H1 (cell line): ENCODE measurements around the gene RRAD. TPM values are rescaled to one million over a fixed set of nuclear protein-coding genes. Genes with fewer than 3 reads are reported as not detected.

ENCODE experiments used
- CTCF ChIA-PET: fragments of 300-600 bp; sonication (Branson Sonifier 250); formaldehyde crosslinking; loops from one replicate; lab custom pipeline; 2021; ENCODE audit not compliant: partially characterized antibody; lab: Charles Lee
- POLR2A ChIA-PET: fragments of 300-600 bp; sonication (Branson Sonifier 250); formaldehyde crosslinking; loops from one replicate; lab custom pipeline; 2021; ENCODE audit warnings: inconsistent platforms; ENCODE audit not compliant: partially characterized antibody; lab: Charles Lee
- DNase-seq, 2 experiments: peaks; one replicate each; pipeline versions ENCODE4 v3.0.0 to v3.0.0-alpha.2; 2010 to 2022; ENCODE audit warnings: low spot score in 2 of 2, low read depth in 1 of 2, mixed read lengths in 1 of 2
- FAIRE-seq: peaks from 2 replicates; lab custom pipeline; 2011; peaks lifted over from hg19 to GRCh38; lab: Jason Lieb, UNC
- H2AFZ ChIP-seq: 2 replicates; pipeline ENCODE4 v1.8.1; 2012; ENCODE audit warnings: low read length, inconsistent platforms
- H2AK5ac ChIP-seq: 2 replicates; pipeline ENCODE4 v1.6.1; 2013; ENCODE audit warnings: low read depth, low read length
- H2BK120ac ChIP-seq: replicated peaks from 2 replicates; pipeline ENCODE3; 2013; ENCODE audit warnings: low read depth, low read length, inconsistent platforms
- H2BK12ac ChIP-seq: 2 replicates; pipeline ENCODE4 v1.6.1; 2013; ENCODE audit warnings: low read depth, low read length
- H2BK15ac ChIP-seq: 2 replicates; pipeline ENCODE4 v1.6.1; 2013; ENCODE audit warnings: low read length
- H2BK20ac ChIP-seq: 2 replicates; pipeline ENCODE4 v1.6.1; 2013; ENCODE audit warnings: low read length
- H2BK5ac ChIP-seq: 2 replicates; pipeline ENCODE4 v1.6.1; 2013; ENCODE audit warnings: low read depth, low read length
- H3K14ac ChIP-seq: 2 replicates; pipeline ENCODE4 v1.6.1; 2013; ENCODE audit warnings: inconsistent platforms; ENCODE audit not compliant: insufficient read length
- H3K18ac ChIP-seq: 2 replicates; pipeline ENCODE4 v1.6.1; 2013; ENCODE audit warnings: low read length; ENCODE audit errors: extremely low read depth
- H3K23ac ChIP-seq: 2 replicates; pipeline ENCODE4 v1.6.1; 2013; ENCODE audit warnings: inconsistent platforms; ENCODE audit not compliant: insufficient read length
- H3K23me2 ChIP-seq: 2 replicates; pipeline ENCODE4 v1.6.1; 2013; ENCODE audit warnings: low read depth, low read length
- H3K27ac ChIP-seq: 2 replicates; pipeline ENCODE4 v1.6.1; 2011; ENCODE audit warnings: low read depth, low read length, inconsistent platforms
- H3K27me3 ChIP-seq, 4 experiments: replicated peaks in 1 of 4; 1 replicate in 1 of 4; 2 replicates in 3 of 4; pipeline versions ENCODE4 v1.6.1 to v1.8.1; 2011 to 2013; ENCODE audit warnings: low read length in 3 of 4, mild to moderate bottlenecking in 3 of 4, inconsistent platforms in 2 of 4, mixed read lengths in 2 of 4, moderate library complexity in 1 of 4; ENCODE audit not compliant: control insufficient read depth in 3 of 4, insufficient read depth in 3 of 4; ENCODE audit errors: extremely low read depth in 1 of 4
- H3K36me3 ChIP-seq, 4 experiments: 2 replicates each; pipeline versions ENCODE4 v1.6.1 to v1.8.1; 2011 to 2013; ENCODE audit warnings: mild to moderate bottlenecking in 4 of 4, low read length in 3 of 4, moderate library complexity in 2 of 4, control low read depth in 1 of 4, inconsistent platforms in 1 of 4; ENCODE audit not compliant: insufficient read depth in 4 of 4, control insufficient read depth in 2 of 4
- H3K4ac ChIP-seq: replicated peaks from 2 replicates; pipeline ENCODE3; 2013; ENCODE audit warnings: low read length, low read depth, mixed read lengths, inconsistent platforms; ENCODE audit not compliant: insufficient read length
- H3K4me1 ChIP-seq, 4 experiments: replicated peaks in 1 of 4; 1 replicate in 1 of 4; 2 replicates in 3 of 4; pipeline versions ENCODE4 v1.6.1 to v1.8.1; 2011 to 2013; ENCODE audit warnings: low read length in 3 of 4, inconsistent platforms in 2 of 4, mixed read lengths in 1 of 4; ENCODE audit not compliant: insufficient read depth in 4 of 4, control insufficient read depth in 3 of 4
- H3K4me2 ChIP-seq, 2 experiments: 2 replicates each; pipeline versions ENCODE4 v1.6.1 to v1.8.1; 2011 to 2013; ENCODE audit warnings: low read depth in 2 of 2, low read length in 2 of 2, control low read depth in 1 of 2, inconsistent platforms in 1 of 2, mild to moderate bottlenecking in 1 of 2; ENCODE audit not compliant: insufficient read depth in 1 of 2
- H3K4me3 ChIP-seq, 4 experiments: fragments of 200-600, 300-600 bp in 1 of 4; sonication (generic), shearing (Covaris generic), sonication (Bioruptor Twin) in 1 of 4; 2 replicates each; pipeline versions ENCODE4 v1.5.1 to v1.8.1; 2011 to 2016; ENCODE audit warnings: low read length in 4 of 4, low read depth in 3 of 4, control low read depth in 2 of 4, inconsistent platforms in 2 of 4, mild to moderate bottlenecking in 2 of 4, mixed read lengths in 1 of 4, moderate library complexity in 1 of 4; ENCODE audit not compliant: insufficient read depth in 2 of 4; ENCODE audit errors: extremely low read depth in 1 of 4
- H3K56ac ChIP-seq: replicated peaks from 2 replicates; pipeline ENCODE3; 2013; ENCODE audit warnings: low read depth, mild to moderate bottlenecking, mixed read lengths, low read length, inconsistent platforms; ENCODE audit not compliant: insufficient read length
- H3K79me1 ChIP-seq: 2 replicates; pipeline ENCODE4 v1.6.1; 2013; ENCODE audit warnings: low read depth, low read length, control low read depth
- H3K79me2 ChIP-seq, 2 experiments: 2 replicates each; pipeline versions ENCODE4 v1.6.1 to v1.8.1; 2012 to 2013; ENCODE audit warnings: low read length in 2 of 2, mild to moderate bottlenecking in 2 of 2, inconsistent platforms in 1 of 2; ENCODE audit not compliant: insufficient read depth in 2 of 2, control insufficient read depth in 1 of 2
- H3K9ac ChIP-seq, 4 experiments: replicated peaks in 1 of 4; 1 replicate in 1 of 4; 2 replicates in 3 of 4; pipeline versions ENCODE4 v1.6.1 to v1.8.1; 2011 to 2013; ENCODE audit warnings: low read depth in 3 of 4, low read length in 3 of 4, control low read depth in 2 of 4, mild to moderate bottlenecking in 2 of 4, moderate library complexity in 2 of 4, inconsistent platforms in 1 of 4; ENCODE audit errors: extremely low read depth in 1 of 4
- H3K9me3 ChIP-seq, 2 experiments: 2 replicates each; pipeline versions ENCODE4 v1.6.1 to v1.8.1; 2012 to 2013; ENCODE audit warnings: mild to moderate bottlenecking in 2 of 2, moderate library complexity in 2 of 2, control low read depth in 1 of 2, inconsistent platforms in 1 of 2, low read depth in 1 of 2, low read length in 1 of 2, mixed read lengths in 1 of 2; ENCODE audit not compliant: insufficient read depth in 2 of 2
- H4K20me1 ChIP-seq, 2 experiments: replicated peaks in 1 of 2; 2 replicates each; pipeline versions ENCODE3 to v1.8.1; 2011 to 2013; ENCODE audit warnings: inconsistent platforms in 2 of 2, low read length in 2 of 2, mild to moderate bottlenecking in 1 of 2; ENCODE audit not compliant: insufficient read depth in 2 of 2, control insufficient read depth in 1 of 2
- H4K5ac ChIP-seq: 2 replicates; pipeline ENCODE4 v1.6.1; 2013; ENCODE audit warnings: low read length, low read depth, mixed read lengths, inconsistent platforms; ENCODE audit not compliant: insufficient read length
- H4K8ac ChIP-seq: 2 replicates; pipeline ENCODE4 v1.8.0; 2013; ENCODE audit warnings: mild to moderate bottlenecking, moderate library complexity, low read length, inconsistent platforms; ENCODE audit not compliant: insufficient read depth; ENCODE audit errors: extremely low read depth
- H4K91ac ChIP-seq: replicated peaks from 2 replicates; pipeline ENCODE3; 2013; ENCODE audit warnings: low read length, mixed read lengths, inconsistent platforms; ENCODE audit not compliant: insufficient read length
- ASH2L ChIP-seq: fragments of 200-600, 300-600 bp; sonication (generic); IDR thresholded peaks from one replicate; pipeline ENCODE4 v1.7.1; 2017; ENCODE audit warnings: low read length
- BCL11A ChIP-seq, 2 experiments: IDR thresholded peaks; one replicate each; pipeline ENCODE4 v1.6.1; 2011; ENCODE audit warnings: low read depth in 2 of 2, low read length in 2 of 2, mild to moderate bottlenecking in 2 of 2
- E2F6 ChIP-seq: IDR thresholded peaks from 2 replicates; pipeline ENCODE4 v1.6.1; 2012; ENCODE audit warnings: inconsistent platforms
- HDAC6 ChIP-seq: IDR thresholded peaks from one replicate; pipeline ENCODE4 v1.7.1; 2012; ENCODE audit warnings: low read depth, mild to moderate bottlenecking, inconsistent platforms, low read length, moderate library complexity
- KDM5A ChIP-seq: fragments of 200-600 bp; IDR thresholded peaks from 2 replicates; pipeline ENCODE4 v1.7.1; 2012; ENCODE audit warnings: mild to moderate bottlenecking, low read length, inconsistent platforms, mixed read lengths
- NRF1 ChIP-seq: IDR thresholded peaks from 2 replicates; pipeline ENCODE4 v1.6.1; 2011; ENCODE audit warnings: mild to moderate bottlenecking, low read depth, low read length, improper control_type of control experiment
- PHF8 ChIP-seq: fragments of 200-600 bp; sonication (generic); conservative IDR thresholded peaks from 2 replicates; pipeline ENCODE4 v1.7.1; 2012; ENCODE audit warnings: low read depth, mild to moderate bottlenecking, inconsistent platforms, low read length, moderate library complexity
- POLR2AphosphoS5 ChIP-seq: IDR thresholded peaks from 2 replicates; pipeline ENCODE4 v1.6.1; 2011; ENCODE audit warnings: low read depth, low read length
- POU5F1 ChIP-seq: IDR thresholded peaks from 2 replicates; pipeline ENCODE4 v1.6.1; 2011; ENCODE audit warnings: low read depth, mild to moderate bottlenecking, low read length, moderate library complexity
- RXRA ChIP-seq: IDR thresholded peaks from 2 replicates; pipeline ENCODE4 v1.6.1; 2011; ENCODE audit warnings: low read depth, mild to moderate bottlenecking, low read length, moderate library complexity; ENCODE audit not compliant: insufficient read depth
- SAP30 ChIP-seq: fragments of 300-600 bp; sonication (generic); IDR thresholded peaks from 2 replicates; pipeline ENCODE4 v1.7.1; 2012; ENCODE audit warnings: low read length, moderate library complexity, mild to moderate bottlenecking, inconsistent platforms; ENCODE audit not compliant: insufficient read depth, insufficient replicate concordance
- SIRT6 ChIP-seq: IDR thresholded peaks from one replicate; pipeline ENCODE4 v1.7.1; 2012; ENCODE audit warnings: low read length, inconsistent platforms
- SP2 ChIP-seq: IDR thresholded peaks from 2 replicates; pipeline ENCODE4 v1.6.1; 2012; ENCODE audit warnings: mild to moderate bottlenecking, low read length, inconsistent platforms
- WGBS, 2 experiments: shearing (Covaris generic) in 1 of 2; methylation state at CpG; one replicate each; pipeline versions ENCODE4 v1.1.6 to v1.1.7; 2013 to 2015; ENCODE audit warnings: low lambda C conversion rate in 2 of 2, mixed read lengths in 2 of 2, inconsistent platforms in 1 of 2, low coverage in 1 of 2, missing lambda C conversion rate in 1 of 2; ENCODE audit not compliant: insufficient replicate concordance in 2 of 2, insufficient coverage in 1 of 2, insufficient read length in 1 of 2; ENCODE audit errors: extremely low coverage in 1 of 2, missing lambda C conversion rate in 1 of 2; 5-methylcytosine and 5-hydroxymethylcytosine counted together
- polyA plus RNA-seq, 7 experiments: library from polyadenylated mRNA; depleted of rRNA in 3 of 7; stranded (reverse) in 5 of 7; unstranded in 2 of 7; fragments of >200 nt in 5 of 7; fragments of 200-250 nt in 2 of 7; gene quantifications; 1 replicate in 5 of 7; 2 replicates in 1 of 7; 4 replicates in 1 of 7; pipeline versions ENCODE4 v1.2.1 to v1.2.3, GENCODE V29; 2011 to 2013; ENCODE audit warnings: missing spikeins in 2 of 7, mixed read lengths in 2 of 7
- total RNA-seq: library from RNA; stranded (reverse); fragmentation: NEBNext Ultra II Directional; extraction: Animal tissue kit (Norgen Biotek cat#: 25700); gene quantifications from 2 replicates; pipeline ENCODE4 v1.2.1, GENCODE V29; 2021

Gene RRAD
- total and polyA plus RNA-seq, 2 of the 8 experiments (the other 6 are each of a cell fraction or from before 2014, with no cell fraction given) = 0.17 TPM; not detected in 1

GRCh38 chr16:66937725-66938337, 12.5 kb upstream of the RRAD start:
- H3K79me2 ChIP-seq = no peaks in the 10 kb centered on the region; a peak in 1 of 4 replicates
- 88% methylated on average over 10 of the region's 10 CpGs; no CpG with 5 or more reads in 1 of the 2 experiments for WGBS, 2 experiments
- H4K8ac ChIP-seq = 0 out of 2 replicates have a peak overlapping the region, but pooled peaks have one; percentile 57
- peaks cover 0 to 9% (median 6%) of the 10 kb centered on the region in 4 experiments; a peak in 4 of 7 replicates for H3K27me3 ChIP-seq
- H3K56ac ChIP-seq = no peak overlapping the region
- H4K91ac ChIP-seq = no peak overlapping the region
- no peak overlapping the region for H2BK5ac ChIP-seq
- peaks cover 0 to 9% (median 5%) of the 10 kb centered on the region in 4 experiments; a peak in 4 of 7 replicates for H3K4me1 ChIP-seq
- no peak overlapping the region for H3K4me2 ChIP-seq
- no peak overlapping the region for H3K4ac ChIP-seq
- H2BK12ac ChIP-seq = no peak overlapping the region
- DNase-seq (no peak), FAIRE-seq (no peak)
- no peaks in the 10 kb centered on the region for H3K9me3 ChIP-seq
- H4K20me1 ChIP-seq = peaks cover 2 to 11% of the 10 kb centered on the region in 2 experiments
- no peak overlapping the region for H2AK5ac ChIP-seq
- no peak overlapping the region for H3K14ac ChIP-seq
- no peak overlapping the region for H2BK20ac ChIP-seq
- H3K18ac ChIP-seq = no peak overlapping the region
- H3K4me3 ChIP-seq = no peak overlapping the region
- H2BK120ac ChIP-seq = no peak overlapping the region
- ChIA-PET CTCF (interaction anchor here (1.2 to 3.2 kb wide), 3 partner anchors 10 to 43 kb away, joined by 3 to 10 read pairs (median 5); no protein-coding TSS in a partner anchor), POLR2A (no interaction called here)
- H3K23me2 ChIP-seq = peaks cover 15% of the 10 kb centered on the region; the same call in 1 of the 2 replicates
- H3K9ac ChIP-seq = no peak overlapping the region
- peaks cover 3 to 13% (median 12%) of the 10 kb centered on the region in 4 experiments; a peak in 7 of 8 replicates for H3K36me3 ChIP-seq
- H3K79me1 ChIP-seq = peaks cover 2% of the 10 kb centered on the region; the same call in 1 of the 2 replicates
- no peak overlapping the region for H3K27ac ChIP-seq
- no peak overlapping the region for H2BK15ac ChIP-seq
- H4K5ac ChIP-seq = no peak overlapping the region
- H2AFZ ChIP-seq = no peak overlapping the region
- no peak overlapping the region for H3K23ac ChIP-seq
- TF ChIP-seq KDM5A (no peak), NRF1 (no peak), SIRT6 (no peak), SAP30 (no peak), HDAC6 (no peak), BCL11A (IDR thresholded peaks at IDR 0.05; ENCODE audit: low read depth in 2 of 2, low read length in 2 of 2) (no peak), RXRA (no peak), ASH2L (no peak), PHF8 (no peak), POU5F1 (no peak), POLR2AphosphoS5 (no peak), SP2 (no peak), E2F6 (no peak)
